Measurements from ENCODE around the gene SYCE1L.
A peak's percentile ranks its signal among the peaks of the same experiment; 100 is the strongest.

The SYCE1L gene

GRCh38 chr16:77190478-77191258 is 8.5 kb upstream of the SYCE1L start, which contains the start of gene MON1B:
TSS of gene MON1B (plus strand) at chr16:77191190. CDS start at chr16:77191486, 296 bp downstream.
- H3K4me3 ChIP-seq (ENCODE audit: control insufficient read depth, low read depth, low read length) = peak within 1 kb of the TSS; percentile 97
- DNase-seq (ENCODE audit: low read depth) = peak; percentile 97
- no peak for TF ChIP-seq CTCF (conservative IDR thresholded peaks at IDR 0.05; ENCODE audit: control insufficient read depth, insufficient read depth, low read depth, low read length)

- peak overlapping the region; percentile 97 for H3K4me3 ChIP-seq (ENCODE audit: control insufficient read depth, low read depth, low read length)
- TF ChIP-seq CTCF (conservative IDR thresholded peaks at IDR 0.05; ENCODE audit: control insufficient read depth, insufficient read depth, low read depth, low read length) = no peak
- peak; percentile 17 for DNase-seq (ENCODE audit: low read depth)
Observed at GRCh38 chr16:77191259-77191969, 7.8 kb upstream of the SYCE1L start.

- no peak overlapping the region for H3K4me3 ChIP-seq (ENCODE audit: control insufficient read depth, low read depth, low read length)
- no peak for TF ChIP-seq CTCF (conservative IDR thresholded peaks at IDR 0.05; ENCODE audit: control insufficient read depth, insufficient read depth, low read depth, low read length)
- no peak for DNase-seq (ENCODE audit: low read depth)
Observed at GRCh38 chr16:77193377-77193776, 5.8 kb upstream of the SYCE1L start.

GRCh38 chr16:77194295-77195231 is 4.6 kb upstream of the SYCE1L start:
- H3K4me3 ChIP-seq (ENCODE audit: control insufficient read depth, low read depth, low read length) = no peak overlapping the region
- TF ChIP-seq CTCF (conservative IDR thresholded peaks at IDR 0.05; ENCODE audit: control insufficient read depth, insufficient read depth, low read depth, low read length) = no peak
- DNase-seq (ENCODE audit: low read depth) = no peak

- H3K4me3 ChIP-seq (ENCODE audit: control insufficient read depth, low read depth, low read length) = no peak overlapping the region
Observed at GRCh38 chr16:77195411-77195810, 3.8 kb upstream of the SYCE1L start.

More at GRCh38 chr16:77195411-77195810, 3.8 kb upstream of the SYCE1L start:
- TF ChIP-seq CTCF (conservative IDR thresholded peaks at IDR 0.05; ENCODE audit: control insufficient read depth, insufficient read depth, low read depth, low read length) = no peak
- DNase-seq (ENCODE audit: low read depth) = no peak
